OCI-M1 (cell line): ENCODE measurements around the gene PDE9A.

Experiments
- DNase-seq: peaks from one replicate; lab custom pipeline; 2025; lab: John Stamatoyannopoulos, UW

Gene PDE9A

DNA sequence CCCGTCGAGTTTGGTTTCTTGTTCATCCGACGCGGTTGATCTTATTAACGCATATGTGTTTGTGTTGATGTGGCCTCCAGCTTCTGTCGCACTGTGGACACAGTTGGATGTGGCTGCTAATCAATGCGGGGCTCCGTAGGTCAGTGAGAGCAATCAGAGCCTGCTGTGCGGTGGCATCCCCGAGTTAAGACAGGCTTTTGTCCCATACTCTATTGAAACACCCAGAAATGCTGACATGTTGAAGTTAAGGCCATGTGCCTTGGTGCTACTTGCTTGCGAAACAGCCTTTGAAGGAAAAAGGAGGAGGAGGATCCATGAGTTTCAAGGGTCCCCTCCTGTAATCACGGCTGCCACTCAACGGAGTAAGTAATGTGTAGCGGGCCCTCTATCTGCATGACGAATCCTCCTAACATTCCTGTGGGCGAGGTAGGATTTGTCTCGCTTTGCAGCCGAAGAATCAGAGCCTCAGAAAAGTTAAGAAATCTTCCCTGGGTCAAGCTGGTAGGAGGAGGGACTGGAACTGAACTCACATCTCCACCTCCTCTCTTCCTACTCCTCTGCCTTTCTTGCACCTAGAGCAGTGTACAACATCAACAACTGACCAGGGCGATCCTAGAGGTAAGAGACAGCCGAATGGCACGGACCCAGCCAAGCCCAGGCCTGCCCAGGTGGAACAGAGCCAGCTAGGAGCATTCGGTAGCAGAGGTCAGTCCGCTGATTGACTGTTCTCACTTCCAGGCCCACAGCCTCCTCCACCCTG, 19.5 kb downstream of the PDE9A start:
- DNase-seq: no peak

DNA sequence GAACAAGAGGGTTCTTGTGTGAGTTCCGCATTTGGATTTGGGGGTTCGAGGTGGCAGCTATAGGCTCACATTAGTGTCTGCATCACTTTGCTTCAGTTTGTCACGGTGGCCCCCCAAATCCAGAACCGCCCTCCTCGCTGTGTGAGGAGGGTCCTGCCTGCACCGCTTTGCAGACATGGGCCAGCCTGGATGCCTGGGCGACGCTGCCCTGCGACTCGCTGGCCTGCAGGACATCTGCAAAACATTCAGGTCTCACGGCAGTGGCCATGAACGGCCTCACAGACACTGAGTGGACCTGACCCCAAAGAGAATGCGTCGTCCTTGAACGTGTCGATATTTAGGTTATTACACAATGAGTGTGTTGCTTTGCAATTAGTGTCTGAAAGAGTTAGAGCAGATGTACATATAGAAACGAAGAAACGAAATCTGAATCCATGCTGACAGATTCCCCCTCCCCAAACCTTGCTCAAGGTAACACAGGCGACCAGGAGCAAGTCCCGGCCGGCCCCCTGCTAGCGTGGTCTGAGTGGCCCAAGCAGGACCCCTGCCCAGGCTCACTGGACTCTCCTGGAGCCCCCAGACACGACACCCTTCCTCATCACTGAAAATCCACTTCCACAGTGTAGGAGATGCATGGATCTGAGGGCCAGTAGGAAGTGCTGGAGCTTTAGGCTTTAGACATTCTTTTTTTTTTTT, 20.4 kb downstream of the PDE9A start:
- no peak for DNase-seq

DNA sequence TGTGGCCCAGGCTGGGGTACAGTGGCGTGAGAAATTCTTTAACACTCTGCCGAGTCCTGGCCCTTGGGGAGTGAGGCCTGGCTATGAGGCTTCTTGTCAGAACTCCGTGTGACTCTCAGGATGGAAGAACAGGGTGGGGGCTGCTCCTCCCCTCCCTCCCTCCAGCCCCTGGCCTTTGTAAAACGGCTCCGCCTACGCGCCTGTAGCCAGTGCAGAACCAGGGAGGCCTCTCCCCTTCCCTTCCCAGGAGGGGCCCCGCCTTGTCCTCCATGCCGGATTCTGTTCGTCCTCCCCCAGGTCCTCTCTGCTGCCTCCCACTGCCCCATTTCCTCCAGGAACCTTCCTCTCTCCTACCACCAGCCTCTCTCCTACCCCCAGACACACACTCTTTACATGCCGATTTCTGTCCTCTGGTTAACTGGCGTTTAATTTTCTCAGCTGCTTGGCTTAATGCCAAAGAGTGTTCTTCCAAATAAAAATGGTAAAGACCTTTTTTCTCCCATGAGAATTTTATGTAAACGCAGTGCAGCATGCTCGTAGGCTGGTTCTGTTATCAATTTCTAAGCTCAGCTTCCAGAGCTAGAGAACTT, 21.0 kb downstream of the PDE9A start:
- no peak for DNase-seq

DNA sequence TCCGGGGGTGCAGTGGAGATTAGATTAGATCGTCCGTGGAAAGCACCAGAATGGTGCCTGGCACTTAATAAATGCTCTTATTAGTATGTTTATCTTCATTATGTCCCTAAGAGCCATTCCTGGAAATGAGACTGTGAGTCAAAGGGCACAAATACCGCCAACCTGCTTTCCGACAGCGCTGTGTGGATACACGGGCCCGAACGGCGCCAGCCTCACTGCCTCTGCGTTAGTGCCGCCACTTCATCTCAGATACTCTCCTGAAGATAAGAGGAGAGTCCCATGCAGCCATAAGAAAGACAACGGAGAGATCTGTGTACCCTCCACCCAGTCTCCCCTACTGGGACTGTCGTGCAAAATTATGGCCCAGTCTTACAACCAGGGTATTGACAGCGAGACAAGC, 22.0 kb downstream of the PDE9A start:
- no peak for DNase-seq

GRCh38 chr21:42676808-42677207, 23.4 kb downstream of the PDE9A start:
- no peak for DNase-seq

DNA sequence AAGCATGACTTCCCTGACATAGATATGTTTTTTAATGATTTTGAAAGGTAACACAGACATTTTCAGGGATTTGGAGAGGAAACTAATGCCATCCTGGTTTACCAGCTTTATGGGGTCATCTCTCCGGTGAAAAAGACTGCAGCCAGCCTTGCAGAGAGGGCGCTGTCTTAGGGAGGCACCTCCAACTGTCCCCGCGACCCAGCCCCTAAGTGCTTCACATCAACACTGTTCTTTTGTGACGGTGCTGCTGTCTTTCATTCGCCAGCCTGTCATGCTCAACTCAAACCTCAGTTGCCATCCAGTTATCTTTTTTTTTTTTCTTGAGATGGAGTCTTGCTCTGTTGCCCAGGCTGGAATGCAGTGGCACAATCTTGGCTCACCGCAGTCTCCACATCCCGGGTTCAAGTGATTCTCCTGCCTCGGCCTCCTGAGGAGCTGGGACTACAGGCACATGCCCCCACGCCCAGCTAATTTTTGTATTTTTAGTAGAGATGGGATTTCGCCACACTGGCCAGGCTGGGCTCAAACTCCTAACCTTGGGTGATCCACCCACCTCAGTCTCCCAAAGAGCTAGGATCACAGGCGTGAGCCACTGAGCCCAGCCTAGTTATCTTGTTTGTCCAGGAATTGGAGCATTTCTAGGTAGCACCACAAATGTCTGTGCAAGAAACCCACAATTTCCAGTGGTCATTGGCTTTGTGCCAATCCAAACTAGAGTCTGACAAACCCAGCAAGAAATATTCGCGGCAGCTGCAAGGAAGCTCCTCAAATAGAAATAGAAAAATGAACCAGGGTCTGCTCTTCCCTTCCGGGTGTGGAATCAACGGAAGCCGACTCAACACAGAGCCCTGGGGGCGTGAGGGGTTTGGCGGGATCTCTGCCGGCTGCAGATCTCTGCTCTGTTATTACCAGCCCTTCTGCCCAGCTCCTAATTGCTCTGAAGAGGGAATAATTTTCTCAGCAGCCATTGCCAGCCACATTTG, 24.2 kb downstream of the PDE9A start:
- DNase-seq: peak; percentile 92

DNA sequence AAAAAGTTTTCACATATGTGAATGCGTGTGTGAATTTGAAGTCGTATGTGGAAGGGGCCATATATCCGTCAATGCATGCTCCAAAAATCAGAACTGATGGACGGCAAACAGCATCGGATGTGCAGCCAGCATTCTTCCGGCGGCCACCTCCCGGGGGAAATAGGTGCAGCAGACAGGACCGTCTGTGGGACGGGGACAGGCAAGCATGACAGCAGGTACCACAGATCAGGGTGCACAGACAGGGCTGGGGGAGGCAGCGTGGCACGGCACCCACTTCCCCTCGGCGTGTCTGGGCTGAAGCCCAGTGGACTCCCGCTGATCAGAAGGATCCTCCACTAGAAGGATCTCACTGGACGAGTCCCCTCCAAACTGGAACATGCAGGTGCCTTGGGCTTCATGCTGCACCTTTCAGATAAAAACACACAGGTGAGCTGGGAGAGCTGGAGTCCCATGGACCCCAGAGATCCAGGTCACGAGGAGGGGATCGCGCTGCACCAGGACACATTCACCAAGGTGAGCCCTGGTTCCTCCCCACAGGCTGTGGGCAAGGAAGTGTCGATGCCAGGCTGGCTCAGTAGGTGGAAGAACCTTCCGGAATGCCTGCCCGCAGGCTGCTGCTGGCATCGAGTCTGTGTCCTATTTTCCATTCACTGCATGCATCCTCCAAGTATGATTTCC, 25.3 kb downstream of the PDE9A start:
- DNase-seq: no peak

GRCh38 chr21:42679319-42680057, 26.1 kb downstream of the PDE9A start:
- DNase-seq: no peak

GRCh38 chr21:42680058-42680330, 26.6 kb downstream of the PDE9A start:
- no peak for DNase-seq

GRCh38 chr21:42680429-42680828, 27.0 kb downstream of the PDE9A start:
- DNase-seq: no peak

DNA sequence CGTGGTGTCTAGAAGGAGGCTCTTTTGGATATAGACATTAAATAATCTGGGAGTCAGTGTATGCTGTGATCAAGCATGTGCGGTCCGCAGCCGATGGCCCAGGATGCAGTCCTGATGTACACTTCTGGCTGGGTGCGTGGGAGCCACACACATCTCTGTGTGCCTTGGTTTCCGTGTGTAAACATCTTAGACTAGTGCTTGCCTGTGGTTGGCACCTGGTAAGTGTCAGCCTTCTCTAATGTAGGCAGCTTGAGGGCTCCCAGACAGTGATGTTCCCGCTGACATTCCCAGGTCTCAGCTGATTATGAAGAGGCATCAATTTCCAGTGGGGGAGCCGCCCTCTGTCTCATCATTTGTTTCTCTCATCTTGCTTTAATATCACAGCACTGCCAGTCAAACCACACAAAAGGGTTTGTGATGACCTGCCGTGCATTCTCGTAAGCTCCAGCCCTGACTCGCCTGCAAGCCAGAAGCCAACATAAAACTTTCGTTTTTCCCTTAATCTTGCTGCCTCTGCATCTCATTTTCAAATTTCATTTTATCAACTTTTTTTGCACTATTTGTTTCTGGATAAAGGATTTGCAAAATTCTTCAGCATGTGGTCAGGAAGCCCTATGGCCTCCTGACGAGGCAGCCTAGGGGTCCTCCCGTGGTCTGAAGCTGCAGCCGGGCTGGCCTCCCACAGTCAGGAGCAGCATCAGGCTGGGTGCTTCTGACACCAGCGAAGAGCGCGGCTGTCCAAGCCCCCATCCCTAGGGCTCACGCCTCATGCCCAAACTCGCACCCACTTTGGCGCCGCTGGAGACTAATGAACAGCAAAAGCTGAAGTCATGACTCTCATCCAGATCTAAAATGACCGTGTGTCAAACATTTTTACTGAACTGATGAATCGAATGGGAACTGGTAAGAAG, 28.1 kb downstream of the PDE9A start:
- DNase-seq: no peak

- no peak for DNase-seq
Observed at GRCh38 chr21:42682661-42683210, 29.3 kb downstream of the PDE9A start.

DNA sequence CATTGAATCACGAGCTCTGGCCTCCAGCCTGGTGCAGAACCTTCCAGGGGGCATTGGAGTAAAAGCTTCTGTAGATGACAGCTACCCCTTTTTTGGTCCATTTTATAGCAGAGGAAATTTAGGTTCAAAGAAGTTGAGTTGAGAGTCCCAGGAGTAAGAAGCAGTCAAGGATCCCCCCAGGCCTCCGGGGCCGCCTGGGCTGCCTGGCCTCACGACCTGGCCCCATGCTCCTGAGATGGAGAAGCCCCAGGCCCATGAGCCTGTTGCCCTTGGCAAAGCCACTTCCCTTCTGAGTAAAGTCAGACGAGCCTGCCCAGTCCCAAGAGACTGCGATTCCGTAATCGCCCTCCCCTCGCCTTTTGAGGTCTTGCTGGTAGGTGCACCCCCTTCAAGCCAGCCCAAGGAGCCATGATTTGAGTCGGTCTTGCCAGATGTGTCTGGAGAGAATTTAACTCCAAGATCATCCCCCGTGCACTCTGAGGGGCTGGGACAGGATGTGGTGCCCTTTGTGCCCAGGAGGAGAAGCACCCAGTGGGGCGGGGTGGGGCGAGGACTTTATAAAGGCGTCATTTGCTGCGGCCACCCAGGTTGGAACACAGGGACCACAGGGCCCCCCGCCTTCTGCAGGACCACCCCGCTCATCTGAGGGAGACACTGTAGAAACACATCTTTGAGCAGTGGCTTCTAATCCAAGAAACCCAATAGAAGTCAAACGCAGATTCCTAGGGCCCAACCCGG, 30.1 kb downstream of the PDE9A start:
- no peak for DNase-seq

DNA sequence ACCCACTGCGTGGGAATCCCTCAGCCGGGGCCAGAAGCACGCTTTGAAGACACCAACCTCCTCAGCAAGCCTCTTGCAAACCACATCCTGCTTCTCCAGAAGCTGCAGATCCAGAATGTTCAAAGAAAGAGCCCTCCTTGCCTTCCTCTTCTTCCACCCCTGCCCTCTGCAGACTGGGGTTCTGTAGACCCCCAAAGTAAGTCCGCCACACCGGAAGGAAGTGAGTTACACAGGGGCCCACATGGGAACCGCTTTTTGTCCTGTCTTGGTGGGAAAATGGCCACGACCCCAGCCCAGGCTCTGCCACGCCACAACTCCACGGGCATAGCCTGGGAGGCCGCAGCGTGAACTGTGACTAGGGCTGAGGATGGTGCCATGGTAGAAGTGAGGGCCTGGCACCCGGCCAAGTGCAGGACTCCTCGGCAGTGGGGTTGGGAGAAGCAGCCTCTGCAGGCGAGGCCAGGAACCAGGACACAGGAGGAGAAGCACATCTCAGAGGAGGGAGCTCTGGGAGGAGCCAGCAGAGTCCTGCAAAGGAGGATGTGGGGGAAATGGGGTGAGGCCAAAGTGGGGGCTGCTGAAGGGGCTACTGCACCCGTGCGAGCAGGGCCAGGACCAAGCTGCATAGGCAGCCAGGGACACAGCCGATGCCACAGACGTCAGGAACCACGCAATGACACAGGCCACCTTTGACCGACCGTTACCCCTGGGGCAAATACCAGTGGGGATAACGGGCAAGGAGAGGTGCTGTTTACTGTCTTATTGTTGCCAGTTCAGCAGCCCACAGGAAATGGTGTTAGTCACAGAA, 30.9 kb downstream of the PDE9A start:
- DNase-seq: no peak

DNA sequence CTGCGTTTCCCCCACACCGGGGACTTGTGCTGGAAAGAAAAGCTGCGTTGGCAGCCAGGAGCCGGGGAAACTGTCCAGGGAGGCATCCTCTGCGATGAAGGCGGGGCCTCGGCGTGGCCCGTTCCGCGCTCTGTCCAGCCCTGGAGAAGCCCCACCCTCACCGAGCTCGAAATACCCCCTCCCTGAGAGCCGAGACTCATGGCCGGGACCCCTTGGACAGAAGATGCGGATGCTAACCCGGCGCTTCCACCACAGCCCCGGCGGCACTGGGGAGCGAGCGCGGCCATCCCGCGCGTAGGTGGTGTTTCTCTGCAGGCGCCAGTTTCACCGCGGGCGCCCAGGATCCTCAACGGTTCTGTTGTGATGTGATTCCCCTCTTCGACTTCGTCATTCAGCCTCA, 31.6 kb downstream of the PDE9A start:
- DNase-seq: no peak

- no peak for DNase-seq
Observed at GRCh38 chr21:42685954-42686500, 32.6 kb downstream of the PDE9A start.

DNA sequence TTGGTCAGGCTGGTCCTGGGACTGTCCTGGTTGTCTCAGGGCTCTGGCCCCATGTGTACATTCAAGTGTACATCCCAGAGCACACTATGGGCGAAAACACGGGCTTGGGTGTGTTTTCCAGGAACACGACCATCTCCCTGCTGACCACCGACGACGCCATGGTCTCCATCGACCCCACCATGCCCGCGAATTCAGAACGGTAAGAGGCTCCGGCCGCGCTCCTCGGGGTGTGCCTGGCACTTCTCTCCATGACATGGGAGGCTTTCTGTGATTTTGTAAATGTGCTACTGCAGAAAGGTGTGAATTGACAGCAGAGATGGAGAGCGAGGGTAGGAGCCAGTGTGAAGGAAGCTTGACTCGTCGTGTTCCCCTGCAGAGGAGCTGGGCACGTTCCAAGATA, 34.4 kb downstream of the PDE9A start:
- no peak for DNase-seq
